ENCODE results near the gene CPSF4L.
A peak's percentile ranks its signal among the peaks of the same experiment; 100 is the strongest.

DNA sequence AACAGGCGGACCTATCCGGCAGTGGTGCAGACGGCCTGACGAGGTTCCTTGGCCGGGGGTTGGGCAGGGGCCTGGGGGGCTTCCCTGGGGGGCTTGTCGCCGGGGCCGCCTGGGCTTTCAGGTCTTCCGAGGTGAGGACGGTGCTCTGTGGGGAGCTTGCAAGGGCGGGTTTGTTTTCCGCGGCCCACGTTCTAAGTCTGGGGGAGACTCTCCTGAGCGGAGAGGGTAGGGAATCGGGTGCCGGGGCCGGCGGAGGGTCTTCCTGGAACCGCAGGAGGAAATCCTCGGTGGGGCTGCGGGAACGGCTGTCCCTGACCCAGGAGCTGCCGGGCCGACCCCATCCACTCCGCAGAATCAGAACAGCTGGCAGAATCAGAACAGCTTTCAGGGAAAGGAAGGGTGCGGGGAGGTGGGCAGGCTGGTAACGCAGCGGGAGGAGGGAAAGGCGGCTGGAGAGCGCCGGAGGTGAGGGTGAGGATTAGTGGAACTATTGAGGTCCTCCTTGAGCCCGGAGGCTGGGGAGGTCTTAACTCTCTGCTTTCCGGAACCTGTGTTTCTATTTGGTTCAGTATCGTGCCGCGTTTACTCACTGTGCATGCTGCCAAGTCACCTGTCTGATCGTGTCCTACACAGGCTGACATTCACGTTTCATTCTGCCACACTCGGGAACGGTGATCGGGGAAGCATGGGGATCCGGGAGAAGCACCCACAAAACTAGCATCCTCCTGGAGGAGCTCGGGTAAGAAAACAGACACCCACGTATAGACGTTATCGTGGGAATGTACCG, 28.9 kb downstream of the CPSF4L start:
- TF ChIP-seq EZH2 (IDR thresholded peaks at IDR 0.05) (no peak), POLR2AphosphoS5 (IDR thresholded peaks at IDR 0.05; ENCODE audit: borderline replicate concordance, low read depth, low read length) (peak; percentile 6; the same call in 1 of the 2 replicates)

Measured in SK-N-MC (cell line).